Ovary (tissue), 9 donors: Measurements from ENCODE around the gene METTL22. TPM values are rescaled to one million over a fixed set of nuclear protein-coding genes. Genes with fewer than 3 reads are reported as not detected.

Experiments used
- DNase-seq, 5 donors: peaks; one replicate each; pipeline ENCODE4 v3.0.0-alpha.2; 2019 to 2020
- H3K27ac ChIP-seq, 2 donors: fragments of 200-600 bp; one replicate each; pipeline versions ENCODE4 v1.5.1 to v1.8.0; 2019 to 2022
- H3K27me3 ChIP-seq: fragments of 200-600 bp; one replicate; pipeline ENCODE4 v1.8.0; 2022
- H3K36me3 ChIP-seq: fragments of 200-600 bp; sonication (generic); one replicate; pipeline ENCODE4 v1.5.1; 2019
- H3K4me1 ChIP-seq: one replicate; pipeline ENCODE4 v1.8.1; 2013; ENCODE audit warnings: mild to moderate bottlenecking, moderate library complexity; ENCODE audit not compliant: insufficient read depth
- H3K4me3 ChIP-seq: fragments of 200-600 bp; sonication (generic); one replicate; pipeline ENCODE4 v1.5.1; 2017
- H3K9me3 ChIP-seq, 2 donors: fragments of 200-600 bp in 1 of 2; sonication (generic) in 1 of 2; one replicate each; pipeline versions ENCODE4 v1.5.1 to v1.8.1; 2013 to 2019; ENCODE audit warnings: mild to moderate bottlenecking in 1 of 2, moderate library complexity in 1 of 2
- CTCF ChIP-seq, 3 donors: fragments of 450-650 bp in 2 of 3; fragments of 200-600 bp in 1 of 3; IDR thresholded peaks; one replicate each; pipeline versions ENCODE4 v1.5.1 to v1.8.0; 2016 to 2022; ENCODE audit warnings: antibody characterized with exemption in 3 of 3, mild to moderate bottlenecking in 1 of 3
- EP300 ChIP-seq: sonication (generic); formaldehyde crosslinking; IDR thresholded peaks from one replicate; pipeline ENCODE4 v1.6.1; 2017; ENCODE audit warnings: antibody characterized with exemption
- POLR2A ChIP-seq: fragments of 450-650 bp; IDR thresholded peaks from one replicate; pipeline ENCODE4 v1.6.1; 2017; ENCODE audit warnings: antibody characterized with exemption, mild to moderate bottlenecking, moderate library complexity
- WGBS, 3 donors: extraction: QIAGEN DNeasy Blood & Tissue Kit in 1 of 3; methylation state at CpG; one replicate each; pipeline versions ENCODE4 v1.1.5 to v1.1.7; 2013 to 2017; 5-methylcytosine and 5-hydroxymethylcytosine counted together
- intact Hi-C, 4 donors: fragments of 100-400 bp; cut with DNase I; formaldehyde crosslinking; loops; one replicate each; pipeline versions ENCODE4 v1.11.0 to v1.15.1; 2022 to 2023
- polyA plus RNA-seq, 2 donors: library from polyadenylated mRNA; stranded (reverse); fragments of 200-250 nt in 1 of 2; fragments of 350-450 nt in 1 of 2; fragmentation: Illumina TruSeq in 1 of 2; extraction: RNeasy Lipid Tissue Mini Kit (QIAGEN cat#74804) in 1 of 2; gene quantifications; one replicate each; pipeline ENCODE4 v1.2.3, GENCODE V29; 2013 to 2014
- total RNA-seq, 7 donors: library from RNA; depleted of rRNA in 2 of 7; stranded (reverse); fragments of >200 nt in 2 of 7; fragmentation: NEBNext Ultra II Directional in 3 of 7; extraction: Animal tissue kit (Norgen Biotek cat#: 25700) in 3 of 7; gene quantifications; one replicate each; pipeline versions ENCODE4 v1.1.0 to v1.2.4, GENCODE V29; 2016 to 2023
- donor health status: DM: no; HTN: no; CAD: no; lungs with moderate emphysema.
- donor health status: DM: no; HTN: no; CAD: no.
- donor health status: Bipolar disorder and iron deficiency.
- donor health status: DM: yes; HTN: yes; CAD: no.
- donor health status: DM: no; HTN: no; CAD: no.
- donor health status: DM: yes; HTN: yes; CAD: no.

Gene METTL22
- total and polyA plus RNA-seq, 9 donors = 14.2 to 45.8 (median 29.1) TPM

GRCh38 chr16:8686879-8687278 lies 65.4 kb downstream of the METTL22 start:
- 86 to 90% (median 88%) methylated on average over 9 of the region's 9 CpGs for WGBS, 3 donors
- Histone ChIP-seq H3K27ac (no peak overlapping the region), H3K9me3 (peaks cover 0 to 8% of the 10 kb centered on the region in 2 donors), H3K4me1 (no peaks in the 10 kb centered on the region), H3K36me3 (no peaks in the 10 kb centered on the region), H3K27me3 (no peaks in the 10 kb centered on the region), H3K4me3 (no peak overlapping the region)
- TF ChIP-seq POLR2A (no peak), EP300 (no peak), CTCF (IDR thresholded peaks at IDR 0.05) (no peak)
- intact Hi-C loops = no loop called here
- no peak for DNase-seq

- intact Hi-C loops = no loop called here
- no peaks in the 10 kb centered on the region for H3K36me3 ChIP-seq
- H3K27ac ChIP-seq = no peak overlapping the region
- WGBS, 3 donors = 70 to 84% (median 82%) methylated on average over 1 of the region's 1 CpG
- H3K9me3 ChIP-seq = peaks cover 0 to 8% of the 10 kb centered on the region in 2 donors
- no peaks in the 10 kb centered on the region for H3K4me1 ChIP-seq
- TF ChIP-seq EP300 = no peak
- H3K27me3 ChIP-seq = no peaks in the 10 kb centered on the region
- no peak overlapping the region for H3K4me3 ChIP-seq
- no peak for DNase-seq
Measured at GRCh38 chr16:8689686-8690085, 68.2 kb downstream of the METTL22 start.

- intact Hi-C loops = no loop called here
- Histone ChIP-seq H3K4me1 (no peaks in the 10 kb centered on the region), H3K27me3 (no peaks in the 10 kb centered on the region), H3K27ac (no peak overlapping the region), H3K36me3 (no peaks in the 10 kb centered on the region), H3K9me3 (peaks cover 0 to 8% of the 10 kb centered on the region in 2 donors), H3K4me3 (no peak overlapping the region)
- no peak for DNase-seq
- 83 to 87% (median 87%) methylated on average over 8 of the region's 8 CpGs for WGBS, 3 donors
- TF ChIP-seq EP300 = no peak
- TF ChIP-seq POLR2A = no peak
- TF ChIP-seq CTCF (IDR thresholded peaks at IDR 0.05) = no peak
Measured at GRCh38 chr16:8691728-8692127, 70.2 kb downstream of the METTL22 start.

GRCh38 chr16:8694795-8695728 lies 73.6 kb downstream of the METTL22 start:
- WGBS, 3 donors = 82% methylated on average over 18 of the region's 18 CpGs
- Histone ChIP-seq H3K36me3 (no peaks in the 10 kb centered on the region), H3K27ac (no peak overlapping the region), H3K4me1 (no peaks in the 10 kb centered on the region), H3K9me3 (peaks cover 0 to 2% of the 10 kb centered on the region in 2 donors), H3K4me3 (no peak overlapping the region), H3K27me3 (no peaks in the 10 kb centered on the region)
- no peak for DNase-seq
- intact Hi-C loops = no loop called here
- no peak for TF ChIP-seq EP300
- no peak for TF ChIP-seq CTCF (IDR thresholded peaks at IDR 0.05)
- no peak for TF ChIP-seq POLR2A

- WGBS, 3 donors = 77 to 81% (median 80%) methylated on average over 12 of the region's 12 CpGs
- no peak for DNase-seq
- H3K9me3 ChIP-seq = no peaks in the 10 kb centered on the region
- no peaks in the 10 kb centered on the region for H3K27me3 ChIP-seq
- intact Hi-C loops = no loop called here
- no peak overlapping the region for H3K27ac ChIP-seq
- no peaks in the 10 kb centered on the region for H3K4me1 ChIP-seq
- TF ChIP-seq EP300 (no peak), POLR2A (no peak), CTCF (IDR thresholded peaks at IDR 0.05) (no peak)
- H3K4me3 ChIP-seq = no peak overlapping the region
- no peaks in the 10 kb centered on the region for H3K36me3 ChIP-seq
Measured at GRCh38 chr16:8696880-8697279, 75.4 kb downstream of the METTL22 start.
